Measurements from ENCODE around the gene AKT1.

The AKT1 gene

DNA sequence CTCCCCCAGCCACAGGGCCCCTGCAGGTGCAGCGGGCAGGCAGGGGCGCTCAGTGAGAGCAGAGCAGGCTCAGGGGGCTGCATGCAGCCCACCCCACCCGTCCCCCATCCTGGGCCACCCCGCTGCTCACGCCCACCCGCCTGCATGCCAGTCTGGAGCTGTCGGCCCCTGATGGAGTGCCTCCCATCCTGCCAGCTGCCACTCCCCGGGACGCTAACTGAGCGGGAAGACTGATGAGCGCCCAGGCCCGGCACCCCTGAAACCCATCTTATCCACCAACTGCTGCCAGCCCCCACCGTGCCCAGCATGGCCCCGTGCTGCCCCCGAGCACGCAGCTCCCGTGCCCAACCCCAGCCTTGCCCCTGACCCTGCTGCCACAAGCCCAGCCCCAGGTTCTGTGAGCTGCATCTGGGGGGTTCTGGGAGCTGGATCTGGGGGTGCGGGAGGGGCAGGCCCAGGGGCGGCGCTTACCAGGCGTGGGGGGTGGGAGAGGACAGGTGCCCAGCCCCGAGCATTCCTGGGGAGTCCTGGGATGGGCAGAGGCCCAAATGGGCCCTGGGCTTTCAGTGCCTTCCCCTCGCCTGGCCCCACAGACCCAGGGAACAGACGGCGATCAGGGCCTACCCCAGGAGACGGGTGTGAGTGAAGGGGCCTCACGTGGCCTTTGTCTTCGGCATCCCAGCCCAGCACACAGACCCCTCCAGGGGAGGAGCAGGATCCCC lies 13.3 kb downstream of the AKT1 start:
- TF ChIP-seq, protein P1, sequence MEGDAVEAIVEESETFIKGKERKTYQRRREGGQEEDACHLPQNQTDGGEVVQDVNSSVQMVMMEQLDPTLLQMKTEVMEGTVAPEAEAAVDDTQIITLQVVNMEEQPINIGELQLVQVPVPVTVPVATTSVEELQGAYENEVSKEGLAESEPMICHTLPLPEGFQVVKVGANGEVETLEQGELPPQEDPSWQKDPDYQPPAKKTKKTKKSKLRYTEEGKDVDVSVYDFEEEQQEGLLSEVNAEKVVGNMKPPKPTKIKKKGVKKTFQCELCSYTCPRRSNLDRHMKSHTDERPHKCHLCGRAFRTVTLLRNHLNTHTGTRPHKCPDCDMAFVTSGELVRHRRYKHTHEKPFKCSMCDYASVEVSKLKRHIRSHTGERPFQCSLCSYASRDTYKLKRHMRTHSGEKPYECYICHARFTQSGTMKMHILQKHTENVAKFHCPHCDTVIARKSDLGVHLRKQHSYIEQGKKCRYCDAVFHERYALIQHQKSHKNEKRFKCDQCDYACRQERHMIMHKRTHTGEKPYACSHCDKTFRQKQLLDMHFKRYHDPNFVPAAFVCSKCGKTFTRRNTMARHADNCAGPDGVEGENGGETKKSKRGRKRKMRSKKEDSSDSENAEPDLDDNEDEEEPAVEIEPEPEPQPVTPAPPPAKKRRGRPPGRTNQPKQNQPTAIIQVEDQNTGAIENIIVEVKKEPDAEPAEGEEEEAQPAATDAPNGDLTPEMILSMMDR (conservative IDR thresholded peaks at IDR 0.05): no peak
- TF ChIP-seq ZFX (IDR thresholded peaks at IDR 0.05): no peak
- H3K27ac ChIP-seq: no peak overlapping the region

DNA sequence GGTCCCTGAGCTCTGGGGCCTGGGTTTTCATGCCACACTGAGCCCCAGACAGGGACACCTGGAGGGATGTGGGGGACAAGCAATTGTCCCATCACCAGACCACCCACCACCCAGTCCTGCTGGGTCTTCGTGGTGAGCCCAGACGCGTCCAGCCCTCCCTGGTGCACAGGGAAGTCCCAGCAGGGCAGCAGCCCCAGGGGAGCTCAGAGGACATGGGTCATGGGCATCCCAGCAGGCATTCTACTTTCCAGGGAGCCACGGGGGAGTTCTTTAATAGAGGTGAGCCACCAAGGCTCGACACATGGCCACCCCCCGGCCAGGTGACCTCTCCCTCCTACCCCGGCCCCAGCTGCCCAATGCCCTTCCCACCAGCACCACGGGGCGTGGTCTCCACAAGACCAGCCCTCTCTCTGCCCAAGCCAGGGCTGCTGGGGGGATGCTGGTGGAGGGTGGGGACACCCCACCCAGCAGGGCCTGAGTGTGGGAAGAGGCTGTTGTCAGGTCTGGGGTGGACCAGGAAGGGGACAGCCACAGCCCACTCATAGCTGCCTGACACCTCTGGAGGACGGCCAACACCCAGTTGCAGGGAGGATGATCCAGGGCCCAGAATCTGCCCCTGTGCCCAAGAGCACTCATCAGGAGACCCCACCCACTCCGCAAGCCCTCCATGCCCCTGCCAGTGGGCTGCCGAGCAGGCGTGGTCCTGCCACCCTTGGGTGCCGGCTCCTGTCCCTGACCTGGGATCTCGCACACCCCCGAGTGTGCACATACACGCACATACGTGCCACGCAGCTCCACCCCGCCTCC lies 14.1 kb downstream of the AKT1 start:
- no peak overlapping the region for H3K27ac ChIP-seq
- TF ChIP-seq ZFX (IDR thresholded peaks at IDR 0.05): no peak
- TF ChIP-seq, protein P1 (conservative IDR thresholded peaks at IDR 0.05): no peak

DNA sequence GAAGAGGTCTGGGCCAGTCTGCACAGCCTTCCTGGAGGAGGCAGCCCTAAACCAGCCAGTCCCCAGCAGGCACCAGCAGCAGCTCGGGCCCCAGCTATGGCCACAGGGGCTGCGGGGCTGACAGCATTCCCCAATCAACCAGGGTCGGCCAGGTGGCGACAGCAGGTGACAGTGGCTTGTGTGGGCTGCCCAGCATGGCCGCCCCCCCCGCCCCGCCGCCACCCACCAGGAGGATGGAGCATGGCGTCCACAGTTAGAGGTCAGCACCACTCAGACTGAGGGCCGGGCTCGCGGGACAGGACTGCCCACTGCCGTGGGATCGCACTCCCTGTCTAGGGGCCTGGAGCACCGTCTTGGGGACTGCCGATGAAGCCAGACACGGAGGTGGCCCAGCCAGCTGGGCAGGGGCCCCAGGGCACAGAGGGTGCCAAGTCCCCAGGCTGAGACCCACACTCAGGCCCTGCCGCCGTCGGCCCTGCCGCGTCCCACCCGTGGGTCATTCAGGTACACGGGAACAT lies 15.0 kb downstream of the AKT1 start:
- no peak overlapping the region for H3K27ac ChIP-seq
- no peak for TF ChIP-seq ZFX (IDR thresholded peaks at IDR 0.05)
- TF ChIP-seq, protein P1 (conservative IDR thresholded peaks at IDR 0.05): no peak

DNA sequence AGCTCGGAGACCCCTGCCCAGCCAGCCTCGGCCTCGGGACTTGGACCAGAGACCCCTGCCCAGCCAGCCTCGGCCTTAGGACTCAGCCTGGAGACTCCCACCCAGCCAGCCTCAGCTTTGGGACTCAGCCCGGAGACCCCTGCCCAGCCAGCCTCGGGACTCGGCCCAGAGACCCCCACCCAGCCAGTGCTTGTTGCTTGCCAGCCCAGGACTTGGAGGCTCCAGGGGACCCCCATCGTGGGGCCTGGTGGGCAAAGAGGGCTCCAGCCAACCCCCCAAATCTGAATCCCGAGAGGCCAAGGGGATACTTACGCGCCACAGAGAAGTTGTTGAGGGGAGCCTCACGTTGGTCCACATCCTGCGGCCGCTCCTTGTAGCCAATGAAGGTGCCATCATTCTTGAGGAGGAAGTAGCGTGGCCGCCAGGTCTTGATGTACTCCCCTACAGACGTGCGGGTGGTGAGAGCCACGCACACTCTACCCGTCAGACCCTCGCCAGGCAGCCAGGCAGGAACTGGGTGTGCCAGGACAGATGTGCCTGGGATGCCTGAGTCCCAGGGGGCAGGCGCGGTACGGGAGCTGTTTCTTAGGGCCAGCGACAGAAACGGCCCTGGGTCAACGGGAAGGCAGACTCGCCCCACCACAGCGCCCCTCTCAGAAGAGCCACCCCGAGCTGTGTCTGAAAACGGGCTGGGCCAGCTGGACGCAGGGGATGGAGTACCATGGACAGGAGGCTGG lies 15.6 kb downstream of the AKT1 start:
- H3K27ac ChIP-seq: no peak overlapping the region
- no peak for TF ChIP-seq ZFX (IDR thresholded peaks at IDR 0.05)
- TF ChIP-seq, protein P1 (conservative IDR thresholded peaks at IDR 0.05): no peak

DNA sequence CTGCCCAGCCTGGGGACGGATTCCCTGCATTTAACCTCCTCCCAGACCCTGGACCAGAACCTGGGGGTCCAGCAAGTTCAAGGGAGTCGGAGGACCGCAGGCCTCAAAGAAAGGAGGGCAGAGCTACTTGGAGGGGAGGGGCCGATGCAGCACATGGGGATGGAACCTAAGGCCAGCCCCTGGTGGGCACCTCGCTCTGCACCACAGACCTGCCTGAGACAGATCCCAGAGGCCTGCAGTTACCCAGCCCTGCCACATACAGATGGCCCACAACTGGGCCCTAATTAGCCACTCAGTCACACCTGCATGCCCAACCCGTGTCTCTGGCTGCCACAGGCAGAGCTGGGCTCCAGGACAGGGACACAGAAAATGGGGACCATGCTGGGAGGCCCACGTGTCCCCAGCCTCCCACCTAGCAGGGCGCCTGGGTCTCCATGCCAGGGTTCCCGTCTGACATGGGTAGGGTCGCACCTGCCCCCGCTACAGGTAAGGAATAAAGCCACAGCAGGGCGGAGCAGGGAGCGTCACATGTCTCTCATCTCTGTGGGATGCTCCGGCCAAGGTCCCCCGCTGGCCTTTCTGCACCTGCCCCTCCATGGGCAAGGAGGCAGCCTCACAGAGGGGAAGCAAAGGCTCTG lies 16.7 kb downstream of the AKT1 start:
- no peak for TF ChIP-seq ZFX (IDR thresholded peaks at IDR 0.05)
- TF ChIP-seq, protein P1 (conservative IDR thresholded peaks at IDR 0.05): no peak
- no peak overlapping the region for H3K27ac ChIP-seq

DNA sequence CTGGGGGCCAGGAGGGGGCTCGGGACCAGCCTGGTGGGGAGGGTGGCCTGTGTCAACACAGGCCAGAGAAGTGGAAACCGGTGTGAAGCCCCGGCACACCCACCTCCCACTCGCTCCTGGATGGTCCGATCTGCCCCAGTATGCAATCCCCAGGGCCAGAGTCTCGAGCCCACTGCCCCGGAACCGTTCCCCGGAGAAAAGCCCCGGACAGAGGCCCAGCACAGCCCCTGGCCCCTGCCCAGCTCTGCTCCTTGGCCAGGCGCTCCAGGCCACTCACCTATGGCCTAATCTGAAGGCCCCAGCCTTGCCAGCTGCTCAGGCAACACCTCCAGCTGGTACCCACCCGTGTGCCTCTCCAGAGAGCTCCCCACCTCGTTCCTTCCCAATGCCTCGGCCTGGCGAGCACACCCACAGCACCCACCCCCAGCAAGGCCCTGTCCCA lies 17.7 kb downstream of the AKT1 start:
- no peak for TF ChIP-seq ZFX (IDR thresholded peaks at IDR 0.05)
- TF ChIP-seq, protein P1 (conservative IDR thresholded peaks at IDR 0.05): no peak
- no peak overlapping the region for H3K27ac ChIP-seq
